H9 (cell line): ENCODE measurements around the gene ATOX1. TPM values are rescaled to one million over a fixed set of nuclear protein-coding genes. Genes with fewer than 3 reads are reported as not detected.

Experiments used
- DNase-seq: peaks from one replicate; pipeline ENCODE4 v3.0.0-alpha.2; 2017
- H2AFZ ChIP-seq: one replicate; pipeline ENCODE4 v1.6.1; 2013; ENCODE audit warnings: mild to moderate bottlenecking, low read length, control low read depth, moderate library complexity
- H2AK5ac ChIP-seq: 2 replicates; pipeline ENCODE4 v1.6.1; 2013; ENCODE audit warnings: low read length, control low read depth, mixed read lengths; ENCODE audit not compliant: insufficient read length
- H2BK120ac ChIP-seq: one replicate; pipeline ENCODE4 v1.6.1; 2013; ENCODE audit warnings: low read depth, mild to moderate bottlenecking, low read length, control low read depth, inconsistent platforms; ENCODE audit not compliant: poor library complexity, severe bottlenecking
- H2BK12ac ChIP-seq: 2 replicates; pipeline ENCODE4 v1.6.1; 2013; ENCODE audit warnings: low read length, control low read depth, mixed read lengths, low read depth; ENCODE audit not compliant: insufficient read length
- H2BK15ac ChIP-seq: 2 replicates; pipeline ENCODE4 v1.6.1; 2013; ENCODE audit warnings: low read depth, low read length, control low read depth
- H2BK20ac ChIP-seq: one replicate; pipeline ENCODE4 v1.6.1; 2013; ENCODE audit warnings: low read depth, mild to moderate bottlenecking, low read length, control low read depth, inconsistent platforms; ENCODE audit not compliant: poor library complexity, severe bottlenecking
- H2BK5ac ChIP-seq: 2 replicates; pipeline ENCODE4 v1.6.1; 2013; ENCODE audit warnings: low read length, control low read depth, mixed read lengths; ENCODE audit not compliant: insufficient read length
- H3K14ac ChIP-seq: 2 replicates; pipeline ENCODE4 v1.6.1; 2013; ENCODE audit warnings: low read length, control low read depth; ENCODE audit not compliant: insufficient read depth
- H3K18ac ChIP-seq: 2 replicates; pipeline ENCODE4 v1.6.1; 2013; ENCODE audit warnings: low read depth, mild to moderate bottlenecking, mixed read lengths, low read length, control low read depth; ENCODE audit not compliant: insufficient read length
- H3K23ac ChIP-seq: 2 replicates; pipeline ENCODE4 v1.6.1; 2013; ENCODE audit warnings: low read length, control low read depth, mixed read lengths, low read depth; ENCODE audit not compliant: insufficient read length
- H3K23me2 ChIP-seq: 2 replicates; pipeline ENCODE4 v1.6.1; 2013; ENCODE audit warnings: low read depth, mild to moderate bottlenecking, mixed read lengths, low read length, control low read depth; ENCODE audit not compliant: insufficient read length, poor library complexity, severe bottlenecking
- H3K27ac ChIP-seq: 2 replicates; pipeline ENCODE4 v1.5.1; 2013; ENCODE audit warnings: low read length, control low read depth, mixed read lengths, low read depth; ENCODE audit not compliant: insufficient read length
- H3K27me3 ChIP-seq: 2 replicates; pipeline ENCODE4 v1.6.1; 2013; ENCODE audit warnings: low read length, control low read depth, inconsistent platforms; ENCODE audit not compliant: insufficient read depth
- H3K4ac ChIP-seq: 2 replicates; pipeline ENCODE4 v1.6.1; 2013; ENCODE audit warnings: low read depth, mild to moderate bottlenecking, control low read depth, inconsistent platforms, low read length, moderate library complexity
- H3K4me1 ChIP-seq: 2 replicates; pipeline ENCODE4 v1.6.1; 2013; ENCODE audit warnings: low read length, control low read depth, inconsistent platforms; ENCODE audit not compliant: insufficient read depth
- H3K4me2 ChIP-seq: 2 replicates; pipeline ENCODE4 v1.6.1; 2013; ENCODE audit warnings: low read length, control low read depth, mixed read lengths; ENCODE audit not compliant: insufficient read length, insufficient read depth
- H3K56ac ChIP-seq: 2 replicates; pipeline ENCODE4 v1.6.1; 2013; ENCODE audit warnings: low read depth, mild to moderate bottlenecking, mixed read lengths, low read length, control low read depth; ENCODE audit not compliant: insufficient read length
- H3K79me1 ChIP-seq: 2 replicates; pipeline ENCODE4 v1.6.1; 2013; ENCODE audit warnings: low read depth, mild to moderate bottlenecking, moderate library complexity, low read length, control low read depth, inconsistent platforms; ENCODE audit not compliant: insufficient read depth, poor library complexity, severe bottlenecking
- H3K79me2 ChIP-seq: 2 replicates; pipeline ENCODE4 v1.6.1; 2013; ENCODE audit warnings: low read length, control low read depth, inconsistent platforms; ENCODE audit not compliant: insufficient read depth
- H3K9ac ChIP-seq: 2 replicates; pipeline ENCODE4 v1.6.1; 2013; ENCODE audit warnings: low read length, control low read depth, mixed read lengths; ENCODE audit not compliant: insufficient read length; ENCODE audit errors: extremely low read depth
- H3K9me3 ChIP-seq: one replicate; pipeline ENCODE4 v1.6.1; 2013; ENCODE audit warnings: low read depth, low read length, inconsistent platforms; ENCODE audit not compliant: control insufficient read depth
- H3T11ph ChIP-seq: one replicate; pipeline ENCODE4 v1.6.1; 2013; ENCODE audit warnings: mild to moderate bottlenecking, low read length, control low read depth, inconsistent platforms
- H4K20me1 ChIP-seq: one replicate; pipeline ENCODE4 v1.6.1; 2013; ENCODE audit not compliant: control insufficient read depth, insufficient read length, insufficient read depth
- H4K5ac ChIP-seq: 2 replicates; pipeline ENCODE4 v1.6.1; 2013; ENCODE audit warnings: low read depth, mild to moderate bottlenecking, mixed read lengths, low read length, control low read depth; ENCODE audit not compliant: insufficient read length
- H4K8ac ChIP-seq: replicated peaks from 2 replicates; pipeline ENCODE4 v1.6.1; 2013; ENCODE audit warnings: low read length, control low read depth, mixed read lengths, low read depth; ENCODE audit not compliant: insufficient read length
- H4K91ac ChIP-seq: 2 replicates; pipeline ENCODE4 v1.6.1; 2013; ENCODE audit warnings: low read depth, mild to moderate bottlenecking, moderate library complexity, mixed read lengths, low read length, control low read depth; ENCODE audit not compliant: insufficient read length
- H3K27ac Mint-ChIP-seq, 3 experiments: 2 replicates in 2 of 3; 3 replicates in 1 of 3; pipeline ENCODE4 v1.8.0; 2020 to 2021; ENCODE audit warnings: mixed read lengths in 3 of 3, mild to moderate bottlenecking in 1 of 3, moderate library complexity in 1 of 3
- H3K27me3 Mint-ChIP-seq: 2 replicates; pipeline ENCODE4 v1.8.0; 2021; ENCODE audit warnings: low read depth, mild to moderate bottlenecking, moderate library complexity, mixed read lengths
- H3K36me3 Mint-ChIP-seq, 3 experiments: 2 replicates in 2 of 3; 3 replicates in 1 of 3; pipeline ENCODE4 v1.8.0; 2020 to 2021; ENCODE audit warnings: low read depth in 3 of 3, mixed read lengths in 3 of 3; ENCODE audit not compliant: insufficient read depth in 1 of 3
- H3K4me1 Mint-ChIP-seq, 2 experiments: 2 replicates each; pipeline ENCODE4 v1.8.0; 2020; ENCODE audit warnings: mixed read lengths in 2 of 2
- H3K4me3 Mint-ChIP-seq, 2 experiments: 2 replicates in 1 of 2; 3 replicates in 1 of 2; pipeline ENCODE4 v1.8.0; 2020 to 2021; ENCODE audit warnings: mild to moderate bottlenecking in 2 of 2, mixed read lengths in 2 of 2, moderate library complexity in 1 of 2
- H3K9me3 Mint-ChIP-seq, 2 experiments: 2 replicates in 1 of 2; 3 replicates in 1 of 2; pipeline ENCODE4 v1.8.0; 2020; ENCODE audit warnings: mild to moderate bottlenecking in 2 of 2, mixed read lengths in 2 of 2, moderate library complexity in 1 of 2
- CTCF ChIP-seq: fragments of 200-600 bp; sonication (generic); conservative IDR thresholded peaks from 3 replicates; pipeline ENCODE4 v1.8.0; 2021; ENCODE audit warnings: antibody characterized with exemption, mild to moderate bottlenecking
- WGBS: extraction: QIAGEN DNeasy Blood & Tissue Kit; methylation state at CpG from one replicate; pipeline ENCODE4 v1.1.7; 2013; ENCODE audit warnings: missing lambda C conversion rate, low lambda C conversion rate, mixed read lengths; ENCODE audit not compliant: insufficient read length; ENCODE audit errors: extremely low coverage; 5-methylcytosine and 5-hydroxymethylcytosine counted together
- total RNA-seq: library from RNA; stranded (reverse); gene quantifications from 2 replicates; pipeline ENCODE4 v1.2.1, GENCODE V29; 2021

Gene ATOX1
- total RNA-seq, 1 experiment from 2014 or later = 75.0 TPM

GRCh38 chr5:151709109-151709735, 49.2 kb downstream of the ATOX1 start:
- H3K27me3 Mint-ChIP-seq = no peaks in the 10 kb centered on the region; the same call in 1 of the 2 replicates

More at GRCh38 chr5:151709109-151709735, 49.2 kb downstream of the ATOX1 start:
- H3K4me1 Mint-ChIP-seq = peaks cover 3 to 6% of the 10 kb centered on the region in 2 experiments; a peak in 1 of 4 replicates
- Histone ChIP-seq H3K23me2 (no peaks in the 10 kb centered on the region), H3K23ac (no peak overlapping the region), H3K27ac (no peak overlapping the region), H3K18ac (no peak overlapping the region), H2BK12ac (no peak overlapping the region), H4K5ac (no peak overlapping the region), H3K4me2 (no peak overlapping the region), H3K27me3 (no peaks in the 10 kb centered on the region), H3K14ac (no peak overlapping the region), H3K79me2 (no peaks in the 10 kb centered on the region), H3K56ac (no peak overlapping the region), H4K8ac (no peak overlapping the region), H3K4ac (no peak overlapping the region), H4K20me1 (no peaks in the 10 kb centered on the region), H3K4me1 (no peaks in the 10 kb centered on the region), H2BK120ac (no peak overlapping the region), H2AFZ (no peak overlapping the region), H3K9ac (no peak overlapping the region), H3T11ph (no peak overlapping the region), H2BK5ac (no peak overlapping the region), H4K91ac (no peak overlapping the region), H3K9me3 (no peaks in the 10 kb centered on the region), H2BK15ac (no peak overlapping the region), H2AK5ac (no peak overlapping the region), H3K79me1 (no peaks in the 10 kb centered on the region), H2BK20ac (no peak overlapping the region)
- DNase-seq = no peak
- no peak for TF ChIP-seq CTCF
- H3K27ac Mint-ChIP-seq = no peak overlapping the region
- no CpG with 5 or more reads among the region's 13 CpGs for WGBS
- H3K9me3 Mint-ChIP-seq = peaks cover 0 to 2% of the 10 kb centered on the region in 2 experiments; a peak in 3 of 5 replicates
- H3K36me3 Mint-ChIP-seq = no peaks in the 10 kb centered on the region; a peak in 1 of 7 replicates
- no peak overlapping the region for H3K4me3 Mint-ChIP-seq
